ENCODE measurements around the gene IRGQ. TPM values are rescaled to one million over a fixed set of nuclear protein-coding genes. Genes with fewer than 3 reads are reported as not detected.

Gene IRGQ
- total and polyA plus RNA-seq, 2 experiments from 2014 or later, result 8.4 to 49.6 TPM

DNA sequence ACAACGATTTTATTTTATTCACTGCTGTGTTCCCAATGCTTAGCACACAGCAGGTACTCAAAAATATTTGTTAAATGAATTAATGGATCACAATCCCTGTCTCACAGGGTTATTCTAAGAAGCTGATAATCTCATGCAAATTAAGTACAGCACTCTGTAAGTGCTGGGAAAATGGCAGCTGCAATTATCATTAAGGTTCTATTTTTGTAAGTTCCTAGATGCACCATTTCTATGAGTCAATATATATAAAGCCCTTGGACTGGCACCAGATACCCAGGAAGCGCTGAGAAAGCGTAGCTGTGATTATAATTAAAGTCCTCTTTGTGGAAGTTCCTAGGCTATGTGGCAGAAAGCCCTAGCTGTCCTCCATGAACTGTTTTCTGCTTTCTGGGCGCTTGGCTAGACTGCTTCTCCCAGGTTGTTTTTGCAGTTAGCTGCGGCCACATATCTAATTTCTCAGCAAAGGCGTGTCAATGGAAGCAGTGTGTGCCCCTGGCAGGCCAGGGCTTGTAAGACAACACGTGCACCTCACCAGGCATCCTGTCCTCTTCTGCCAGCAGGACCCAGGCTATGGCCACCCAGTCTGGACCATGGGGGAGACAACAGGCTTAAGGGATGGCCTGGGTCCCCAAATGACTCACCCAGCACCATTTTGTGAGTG lies 10.8 kb upstream of the IRGQ start (continued):
- TF ChIP-seq, protein P1, sequence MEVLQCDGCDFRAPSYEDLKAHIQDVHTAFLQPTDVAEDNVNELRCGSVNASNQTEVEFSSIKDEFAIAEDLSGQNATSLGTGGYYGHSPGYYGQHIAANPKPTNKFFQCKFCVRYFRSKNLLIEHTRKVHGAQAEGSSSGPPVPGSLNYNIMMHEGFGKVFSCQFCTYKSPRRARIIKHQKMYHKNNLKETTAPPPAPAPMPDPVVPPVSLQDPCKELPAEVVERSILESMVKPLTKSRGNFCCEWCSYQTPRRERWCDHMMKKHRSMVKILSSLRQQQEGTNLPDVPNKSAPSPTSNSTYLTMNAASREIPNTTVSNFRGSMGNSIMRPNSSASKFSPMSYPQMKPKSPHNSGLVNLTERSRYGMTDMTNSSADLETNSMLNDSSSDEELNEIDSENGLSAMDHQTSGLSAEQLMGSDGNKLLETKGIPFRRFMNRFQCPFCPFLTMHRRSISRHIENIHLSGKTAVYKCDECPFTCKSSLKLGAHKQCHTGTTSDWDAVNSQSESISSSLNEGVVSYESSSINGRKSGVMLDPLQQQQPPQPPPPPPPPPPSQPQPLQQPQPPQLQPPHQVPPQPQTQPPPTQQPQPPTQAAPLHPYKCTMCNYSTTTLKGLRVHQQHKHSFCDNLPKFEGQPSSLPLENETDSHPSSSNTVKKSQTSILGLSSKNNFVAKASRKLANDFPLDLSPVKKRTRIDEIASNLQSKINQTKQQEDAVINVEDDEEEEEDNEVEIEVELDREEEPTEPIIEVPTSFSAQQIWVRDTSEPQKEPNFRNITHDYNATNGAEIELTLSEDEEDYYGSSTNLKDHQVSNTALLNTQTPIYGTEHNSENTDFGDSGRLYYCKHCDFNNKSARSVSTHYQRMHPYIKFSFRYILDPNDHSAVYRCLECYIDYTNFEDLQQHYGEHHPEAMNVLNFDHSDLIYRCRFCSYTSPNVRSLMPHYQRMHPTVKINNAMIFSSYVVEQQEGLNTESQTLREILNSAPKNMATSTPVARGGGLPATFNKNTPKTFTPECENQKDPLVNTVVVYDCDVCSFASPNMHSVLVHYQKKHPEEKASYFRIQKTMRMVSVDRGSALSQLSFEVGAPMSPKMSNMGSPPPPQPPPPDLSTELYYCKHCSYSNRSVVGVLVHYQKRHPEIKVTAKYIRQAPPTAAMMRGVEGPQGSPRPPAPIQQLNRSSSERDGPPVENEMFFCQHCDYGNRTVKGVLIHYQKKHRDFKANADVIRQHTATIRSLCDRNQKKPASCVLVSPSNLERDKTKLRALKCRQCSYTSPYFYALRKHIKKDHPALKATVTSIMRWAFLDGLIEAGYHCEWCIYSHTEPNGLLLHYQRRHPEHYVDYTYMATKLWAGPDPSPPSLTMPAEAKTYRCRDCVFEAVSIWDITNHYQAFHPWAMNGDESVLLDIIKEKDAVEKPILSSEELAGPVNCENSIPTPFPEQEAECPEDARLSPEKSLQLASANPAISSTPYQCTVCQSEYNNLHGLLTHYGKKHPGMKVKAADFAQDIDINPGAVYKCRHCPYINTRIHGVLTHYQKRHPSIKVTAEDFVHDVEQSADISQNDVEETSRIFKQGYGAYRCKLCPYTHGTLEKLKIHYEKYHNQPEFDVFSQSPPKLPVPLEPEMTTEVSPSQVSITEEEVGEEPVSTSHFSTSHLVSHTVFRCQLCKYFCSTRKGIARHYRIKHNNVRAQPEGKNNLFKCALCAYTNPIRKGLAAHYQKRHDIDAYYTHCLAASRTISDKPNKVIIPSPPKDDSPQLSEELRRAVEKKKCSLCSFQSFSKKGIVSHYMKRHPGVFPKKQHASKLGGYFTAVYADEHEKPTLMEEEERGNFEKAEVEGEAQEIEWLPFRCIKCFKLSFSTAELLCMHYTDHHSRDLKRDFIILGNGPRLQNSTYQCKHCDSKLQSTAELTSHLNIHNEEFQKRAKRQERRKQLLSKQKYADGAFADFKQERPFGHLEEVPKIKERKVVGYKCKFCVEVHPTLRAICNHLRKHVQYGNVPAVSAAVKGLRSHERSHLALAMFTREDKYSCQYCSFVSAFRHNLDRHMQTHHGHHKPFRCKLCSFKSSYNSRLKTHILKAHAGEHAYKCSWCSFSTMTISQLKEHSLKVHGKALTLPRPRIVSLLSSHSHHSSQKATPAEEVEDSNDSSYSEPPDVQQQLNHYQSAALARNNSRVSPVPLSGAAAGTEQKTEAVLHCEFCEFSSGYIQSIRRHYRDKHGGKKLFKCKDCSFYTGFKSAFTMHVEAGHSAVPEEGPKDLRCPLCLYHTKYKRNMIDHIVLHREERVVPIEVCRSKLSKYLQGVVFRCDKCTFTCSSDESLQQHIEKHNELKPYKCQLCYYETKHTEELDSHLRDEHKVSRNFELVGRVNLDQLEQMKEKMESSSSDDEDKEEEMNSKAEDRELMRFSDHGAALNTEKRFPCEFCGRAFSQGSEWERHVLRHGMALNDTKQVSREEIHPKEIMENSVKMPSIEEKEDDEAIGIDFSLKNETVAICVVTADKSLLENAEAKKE (CRISPR knock-in tag; IDR thresholded peaks at IDR 0.05), result no peak
- TF ChIP-seq STAT1 (IDR thresholded peaks at IDR 0.05; ENCODE audit: unreplicated experiment) (no peak), EZH2phosphoT487 (IDR thresholded peaks at IDR 0.05; ENCODE audit: unreplicated experiment) (no peak)
- TF ChIP-seq, protein P2, sequence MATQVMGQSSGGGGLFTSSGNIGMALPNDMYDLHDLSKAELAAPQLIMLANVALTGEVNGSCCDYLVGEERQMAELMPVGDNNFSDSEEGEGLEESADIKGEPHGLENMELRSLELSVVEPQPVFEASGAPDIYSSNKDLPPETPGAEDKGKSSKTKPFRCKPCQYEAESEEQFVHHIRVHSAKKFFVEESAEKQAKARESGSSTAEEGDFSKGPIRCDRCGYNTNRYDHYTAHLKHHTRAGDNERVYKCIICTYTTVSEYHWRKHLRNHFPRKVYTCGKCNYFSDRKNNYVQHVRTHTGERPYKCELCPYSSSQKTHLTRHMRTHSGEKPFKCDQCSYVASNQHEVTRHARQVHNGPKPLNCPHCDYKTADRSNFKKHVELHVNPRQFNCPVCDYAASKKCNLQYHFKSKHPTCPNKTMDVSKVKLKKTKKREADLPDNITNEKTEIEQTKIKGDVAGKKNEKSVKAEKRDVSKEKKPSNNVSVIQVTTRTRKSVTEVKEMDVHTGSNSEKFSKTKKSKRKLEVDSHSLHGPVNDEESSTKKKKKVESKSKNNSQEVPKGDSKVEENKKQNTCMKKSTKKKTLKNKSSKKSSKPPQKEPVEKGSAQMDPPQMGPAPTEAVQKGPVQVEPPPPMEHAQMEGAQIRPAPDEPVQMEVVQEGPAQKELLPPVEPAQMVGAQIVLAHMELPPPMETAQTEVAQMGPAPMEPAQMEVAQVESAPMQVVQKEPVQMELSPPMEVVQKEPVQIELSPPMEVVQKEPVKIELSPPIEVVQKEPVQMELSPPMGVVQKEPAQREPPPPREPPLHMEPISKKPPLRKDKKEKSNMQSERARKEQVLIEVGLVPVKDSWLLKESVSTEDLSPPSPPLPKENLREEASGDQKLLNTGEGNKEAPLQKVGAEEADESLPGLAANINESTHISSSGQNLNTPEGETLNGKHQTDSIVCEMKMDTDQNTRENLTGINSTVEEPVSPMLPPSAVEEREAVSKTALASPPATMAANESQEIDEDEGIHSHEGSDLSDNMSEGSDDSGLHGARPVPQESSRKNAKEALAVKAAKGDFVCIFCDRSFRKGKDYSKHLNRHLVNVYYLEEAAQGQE (IDR thresholded peaks at IDR 0.05; ENCODE audit: unreplicated experiment), result no peak
- TF ChIP-seq, protein P3, sequence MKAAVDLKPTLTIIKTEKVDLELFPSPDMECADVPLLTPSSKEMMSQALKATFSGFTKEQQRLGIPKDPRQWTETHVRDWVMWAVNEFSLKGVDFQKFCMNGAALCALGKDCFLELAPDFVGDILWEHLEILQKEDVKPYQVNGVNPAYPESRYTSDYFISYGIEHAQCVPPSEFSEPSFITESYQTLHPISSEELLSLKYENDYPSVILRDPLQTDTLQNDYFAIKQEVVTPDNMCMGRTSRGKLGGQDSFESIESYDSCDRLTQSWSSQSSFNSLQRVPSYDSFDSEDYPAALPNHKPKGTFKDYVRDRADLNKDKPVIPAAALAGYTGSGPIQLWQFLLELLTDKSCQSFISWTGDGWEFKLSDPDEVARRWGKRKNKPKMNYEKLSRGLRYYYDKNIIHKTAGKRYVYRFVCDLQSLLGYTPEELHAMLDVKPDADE (IDR thresholded peaks at IDR 0.05), result no peak
